ENCODE measurements around the gene PDCD10.

Gene PDCD10

GRCh38 chr3:167644611-167645010 is 90.1 kb downstream of the PDCD10 start:
- Histone ChIP-seq H3K27ac (no peak overlapping the region), H3K4me3 (ENCODE audit: low read depth, low read length) (no peak overlapping the region), H3K36me3 (replicated peaks) (no peaks in the 10 kb centered on the region), H3K27me3 (replicated peaks) (no peaks in the 10 kb centered on the region)
- in situ Hi-C loops (cut with HindIII; ENCODE audit: low pct_ligation_motif_present, low sequenced_read_pairs), result no loop called here
- TF ChIP-seq CTCF (IDR thresholded peaks at IDR 0.05; ENCODE audit: low read depth, low read length, missing control alignments), result no peak
- no peak for DNase-seq

Measured in brain microvascular endothelial cell (primary cell).